ENCODE results near the gene VSIG8.

- TF ChIP-seq CTCF (IDR thresholded peaks at IDR 0.05) (no peak), POLR2A (IDR thresholded peaks at IDR 0.05) (no peak)
Measured at GRCh38 chr1:159823406-159823805, 39.1 kb downstream of the VSIG8 start.
